Liver (tissue), 9 donors: ENCODE data around the gene PEMT. TPM values are rescaled to one million over a fixed set of nuclear protein-coding genes. Genes with fewer than 3 reads are reported as not detected.

Experiments
- DNase-seq: peaks from one replicate; pipeline ENCODE4 v3.0.0-alpha.2; 2017; ENCODE audit warnings: low spot score
- H3K27ac ChIP-seq, 2 donors: one replicate each; pipeline ENCODE4 v1.7.0; 2013; ENCODE audit warnings: inconsistent platforms in 2 of 2, low read length in 2 of 2, control low read depth in 1 of 2, low read depth in 1 of 2, mild to moderate bottlenecking in 1 of 2
- H3K27me3 ChIP-seq, 4 donors: one replicate each; pipeline versions ENCODE4 v1.6.1 to v1.7.0; 2013; ENCODE audit warnings: low read length in 3 of 4, inconsistent platforms in 1 of 4, mild to moderate bottlenecking in 1 of 4, moderate library complexity in 1 of 4; ENCODE audit not compliant: control insufficient read depth in 4 of 4, insufficient read depth in 4 of 4
- H3K36me3 ChIP-seq, 4 donors: one replicate each; pipeline versions ENCODE4 v1.6.1 to v1.7.0; 2013; ENCODE audit warnings: low read length in 3 of 4, mild to moderate bottlenecking in 3 of 4, low read depth in 1 of 4, moderate library complexity in 1 of 4; ENCODE audit not compliant: control insufficient read depth in 4 of 4, insufficient read depth in 3 of 4
- H3K4me1 ChIP-seq, 4 donors: one replicate each; pipeline versions ENCODE4 v1.6.1 to v1.7.0; 2013; ENCODE audit warnings: low read length in 3 of 4, mild to moderate bottlenecking in 3 of 4, moderate library complexity in 1 of 4; ENCODE audit not compliant: control insufficient read depth in 4 of 4, insufficient read depth in 4 of 4
- H3K4me3 ChIP-seq, 3 donors: one replicate each; pipeline versions ENCODE4 v1.6.1 to v1.7.0; 2013; ENCODE audit warnings: low read length in 3 of 3, control low read depth in 1 of 3, low read depth in 1 of 3, mild to moderate bottlenecking in 1 of 3
- H3K9ac ChIP-seq, 2 donors: one replicate each; pipeline ENCODE4 v1.7.0; 2013; ENCODE audit warnings: low read length in 2 of 2, mild to moderate bottlenecking in 2 of 2, moderate library complexity in 2 of 2, control low read depth in 1 of 2, low read depth in 1 of 2
- H3K9me3 ChIP-seq, 4 donors: one replicate each; pipeline versions ENCODE4 v1.6.1 to v1.7.0; 2013; ENCODE audit warnings: low read length in 3 of 4; ENCODE audit not compliant: control insufficient read depth in 4 of 4
- EGR1 ChIP-seq, 2 donors: IDR thresholded peaks; 2 replicates each; pipeline ENCODE4 v1.6.1; 2016 to 2018; ENCODE audit warnings: antibody characterized with exemption in 2 of 2, low read depth in 2 of 2
- FOXA1 ChIP-seq: IDR thresholded peaks from 2 replicates; pipeline ENCODE4 v1.6.1; 2016; ENCODE audit warnings: antibody characterized with exemption
- FOXA2 ChIP-seq: IDR thresholded peaks from 2 replicates; pipeline ENCODE4 v1.6.1; 2016; ENCODE audit warnings: antibody characterized with exemption
- GABPA ChIP-seq, 2 donors: IDR thresholded peaks in 1 of 2; conservative IDR thresholded peaks in 1 of 2; 2 replicates each; pipeline ENCODE4 v1.6.1; 2016; ENCODE audit warnings: antibody characterized with exemption in 2 of 2, mild to moderate bottlenecking in 1 of 2, moderate library complexity in 1 of 2
- HNF4A ChIP-seq, 2 donors: conservative IDR thresholded peaks; 2 replicates each; pipeline ENCODE4 v1.6.1; 2016; ENCODE audit warnings: antibody characterized with exemption in 2 of 2, mild to moderate bottlenecking in 2 of 2
- JUND ChIP-seq, 2 donors: IDR thresholded peaks; 2 replicates each; pipeline ENCODE4 v1.6.1; 2016; ENCODE audit warnings: antibody characterized with exemption in 2 of 2
- RXRA ChIP-seq, 2 donors: IDR thresholded peaks; 2 replicates each; pipeline ENCODE4 v1.6.1; 2017 to 2018; ENCODE audit warnings: antibody characterized with exemption in 2 of 2, mild to moderate bottlenecking in 1 of 2
- SP1 ChIP-seq: IDR thresholded peaks from 2 replicates; pipeline ENCODE4 v1.6.1; 2018; ENCODE audit warnings: antibody characterized with exemption, mild to moderate bottlenecking
- YY1 ChIP-seq: IDR thresholded peaks from 2 replicates; pipeline ENCODE4 v1.6.1; 2016; ENCODE audit warnings: antibody characterized with exemption, mild to moderate bottlenecking
- WGBS: extraction: QIAGEN DNeasy Blood & Tissue Kit; methylation state at CpG from one replicate; pipeline ENCODE4 v1.1.7; 2013; 5-methylcytosine and 5-hydroxymethylcytosine counted together
- polyA plus RNA-seq, 2 donors: library from polyadenylated mRNA; stranded (reverse) in 1 of 2; unstranded in 1 of 2; fragments of 200-250 nt in 1 of 2; fragments of >200 nt in 1 of 2; fragmentation: Nextera tagmentation in 1 of 2; extraction: Ambion mirVana in 1 of 2; gene quantifications; one replicate each; pipeline versions ENCODE4 v1.2.1 to v1.2.3, GENCODE V29; 2013 to 2015
- total RNA-seq, 2 donors: library from RNA; depleted of rRNA; stranded (reverse); fragments of >200 nt; gene quantifications; one replicate each; pipeline ENCODE4 v1.2.3, GENCODE V29; 2014
- TF ChIP-seq, protein P1 (sequence below): fragments of 150-350 bp; IDR thresholded peaks from 2 replicates; pipeline ENCODE4 v1.5.1; 2017; ENCODE audit warnings: improper control_type of control experiment, low read depth, low read length; ENCODE audit not compliant: missing input control
- TF ChIP-seq, protein P2 (sequence below): IDR thresholded peaks from 2 replicates; pipeline ENCODE4 v1.6.1; 2016; ENCODE audit warnings: antibody characterized with exemption
- TF ChIP-seq, protein P3 (sequence below): IDR thresholded peaks from 2 replicates; pipeline ENCODE4 v1.6.1; 2016; ENCODE audit warnings: antibody characterized with exemption
- TF ChIP-seq, protein P4 (sequence below): IDR thresholded peaks from 2 replicates; pipeline ENCODE4 v1.6.1; 2016; ENCODE audit warnings: antibody characterized with exemption
- donor health status: healthy.
- donor health status: healthy.
- donor health status: healthy.
- donor health status: healthy.
- donor health status: healthy.

PEMT gene
- total and polyA plus RNA-seq, 4 donors: 64.6 to 211 (median 184) TPM

DNA sequence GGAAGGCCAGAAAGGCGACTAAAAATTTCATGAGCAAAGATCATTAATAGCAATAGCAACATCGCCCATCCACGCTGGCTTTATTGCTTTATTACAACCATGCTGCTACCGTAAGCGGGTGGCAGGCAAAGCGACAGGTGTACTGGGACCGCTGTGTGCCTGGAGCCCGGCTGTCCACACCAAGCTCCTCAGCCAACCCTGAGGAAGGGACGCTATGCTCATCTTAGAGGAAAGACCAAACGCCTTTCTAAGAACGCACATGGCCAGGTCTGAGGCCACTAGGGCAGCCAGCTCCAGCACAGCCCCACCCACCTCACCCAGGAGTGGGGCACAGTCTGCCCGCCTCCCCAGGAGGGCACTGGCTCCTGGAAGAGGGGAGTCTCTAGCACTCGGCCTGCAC lies 28.0 kb downstream of the PEMT start:
- peak overlapping the region; percentile 85 to 96 for H3K27ac ChIP-seq
- peaks cover 34 to 92% (median 76%) of the 10 kb centered on the region in 4 donors for H3K4me1 ChIP-seq
- 82% methylated on average over 13 of the region's 13 CpGs for WGBS
- H3K4me3 ChIP-seq: no peak overlapping the region
- no peak overlapping the region for H3K9ac ChIP-seq
- no peaks in the 10 kb centered on the region for H3K9me3 ChIP-seq
- no peaks in the 10 kb centered on the region for H3K27me3 ChIP-seq
- H3K36me3 ChIP-seq: no peaks in the 10 kb centered on the region
- DNase-seq: no peak
- TF ChIP-seq, protein P1, sequence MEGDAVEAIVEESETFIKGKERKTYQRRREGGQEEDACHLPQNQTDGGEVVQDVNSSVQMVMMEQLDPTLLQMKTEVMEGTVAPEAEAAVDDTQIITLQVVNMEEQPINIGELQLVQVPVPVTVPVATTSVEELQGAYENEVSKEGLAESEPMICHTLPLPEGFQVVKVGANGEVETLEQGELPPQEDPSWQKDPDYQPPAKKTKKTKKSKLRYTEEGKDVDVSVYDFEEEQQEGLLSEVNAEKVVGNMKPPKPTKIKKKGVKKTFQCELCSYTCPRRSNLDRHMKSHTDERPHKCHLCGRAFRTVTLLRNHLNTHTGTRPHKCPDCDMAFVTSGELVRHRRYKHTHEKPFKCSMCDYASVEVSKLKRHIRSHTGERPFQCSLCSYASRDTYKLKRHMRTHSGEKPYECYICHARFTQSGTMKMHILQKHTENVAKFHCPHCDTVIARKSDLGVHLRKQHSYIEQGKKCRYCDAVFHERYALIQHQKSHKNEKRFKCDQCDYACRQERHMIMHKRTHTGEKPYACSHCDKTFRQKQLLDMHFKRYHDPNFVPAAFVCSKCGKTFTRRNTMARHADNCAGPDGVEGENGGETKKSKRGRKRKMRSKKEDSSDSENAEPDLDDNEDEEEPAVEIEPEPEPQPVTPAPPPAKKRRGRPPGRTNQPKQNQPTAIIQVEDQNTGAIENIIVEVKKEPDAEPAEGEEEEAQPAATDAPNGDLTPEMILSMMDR: no peak
- no peak for TF ChIP-seq EGR1 (IDR thresholded peaks at IDR 0.05; ENCODE audit: low read depth in 2 of 2)
- no peak for TF ChIP-seq HNF4A (conservative IDR thresholded peaks at IDR 0.05)
- TF ChIP-seq, protein P2, sequence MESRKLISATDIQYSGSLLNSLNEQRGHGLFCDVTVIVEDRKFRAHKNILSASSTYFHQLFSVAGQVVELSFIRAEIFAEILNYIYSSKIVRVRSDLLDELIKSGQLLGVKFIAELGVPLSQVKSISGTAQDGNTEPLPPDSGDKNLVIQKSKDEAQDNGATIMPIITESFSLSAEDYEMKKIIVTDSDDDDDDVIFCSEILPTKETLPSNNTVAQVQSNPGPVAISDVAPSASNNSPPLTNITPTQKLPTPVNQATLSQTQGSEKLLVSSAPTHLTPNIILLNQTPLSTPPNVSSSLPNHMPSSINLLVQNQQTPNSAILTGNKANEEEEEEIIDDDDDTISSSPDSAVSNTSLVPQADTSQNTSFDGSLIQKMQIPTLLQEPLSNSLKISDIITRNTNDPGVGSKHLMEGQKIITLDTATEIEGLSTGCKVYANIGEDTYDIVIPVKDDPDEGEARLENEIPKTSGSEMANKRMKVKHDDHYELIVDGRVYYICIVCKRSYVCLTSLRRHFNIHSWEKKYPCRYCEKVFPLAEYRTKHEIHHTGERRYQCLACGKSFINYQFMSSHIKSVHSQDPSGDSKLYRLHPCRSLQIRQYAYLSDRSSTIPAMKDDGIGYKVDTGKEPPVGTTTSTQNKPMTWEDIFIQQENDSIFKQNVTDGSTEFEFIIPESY: no peak
- TF ChIP-seq, protein P3, sequence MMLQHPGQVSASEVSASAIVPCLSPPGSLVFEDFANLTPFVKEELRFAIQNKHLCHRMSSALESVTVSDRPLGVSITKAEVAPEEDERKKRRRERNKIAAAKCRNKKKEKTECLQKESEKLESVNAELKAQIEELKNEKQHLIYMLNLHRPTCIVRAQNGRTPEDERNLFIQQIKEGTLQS: no peak
- TF ChIP-seq RXRA (IDR thresholded peaks at IDR 0.05): no peak
- TF ChIP-seq FOXA1: no peak

DNA sequence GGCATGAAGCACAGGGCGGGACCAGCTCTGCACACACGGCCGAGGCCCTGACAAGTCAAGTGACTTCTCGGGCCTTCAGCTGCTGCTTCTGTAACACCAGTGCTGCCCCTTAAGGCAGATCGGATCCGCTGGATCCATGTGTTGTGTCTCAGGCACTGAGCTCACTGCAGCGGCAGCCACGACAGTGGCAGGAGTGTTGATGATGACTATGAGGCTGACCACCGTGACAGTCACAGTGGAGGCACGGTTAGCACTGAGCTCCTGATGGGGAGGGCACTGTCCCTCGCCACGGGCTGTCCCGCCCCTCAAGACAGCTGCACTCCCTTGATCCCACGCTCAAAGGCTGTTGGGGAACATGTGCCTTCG lies 29.4 kb downstream of the PEMT start:
- DNase-seq: no peak
- Histone ChIP-seq H3K9me3 (no peaks in the 10 kb centered on the region), H3K27ac (peak overlapping the region; percentile 85 to 96), H3K36me3 (no peaks in the 10 kb centered on the region), H3K27me3 (no peaks in the 10 kb centered on the region), H3K9ac (peak overlapping the region; percentile 55 to 71), H3K4me3 (no peak overlapping the region), H3K4me1 (peaks cover 27 to 78% (median 63%) of the 10 kb centered on the region in 4 donors)
- TF ChIP-seq FOXA1: no peak
- no peak for TF ChIP-seq SP1
- no peak for TF ChIP-seq JUND (IDR thresholded peaks at IDR 0.05)
- TF ChIP-seq, protein P1: no peak
- TF ChIP-seq RXRA (IDR thresholded peaks at IDR 0.05): no peak
- 73% methylated on average over 15 of the region's 15 CpGs for WGBS

DNA sequence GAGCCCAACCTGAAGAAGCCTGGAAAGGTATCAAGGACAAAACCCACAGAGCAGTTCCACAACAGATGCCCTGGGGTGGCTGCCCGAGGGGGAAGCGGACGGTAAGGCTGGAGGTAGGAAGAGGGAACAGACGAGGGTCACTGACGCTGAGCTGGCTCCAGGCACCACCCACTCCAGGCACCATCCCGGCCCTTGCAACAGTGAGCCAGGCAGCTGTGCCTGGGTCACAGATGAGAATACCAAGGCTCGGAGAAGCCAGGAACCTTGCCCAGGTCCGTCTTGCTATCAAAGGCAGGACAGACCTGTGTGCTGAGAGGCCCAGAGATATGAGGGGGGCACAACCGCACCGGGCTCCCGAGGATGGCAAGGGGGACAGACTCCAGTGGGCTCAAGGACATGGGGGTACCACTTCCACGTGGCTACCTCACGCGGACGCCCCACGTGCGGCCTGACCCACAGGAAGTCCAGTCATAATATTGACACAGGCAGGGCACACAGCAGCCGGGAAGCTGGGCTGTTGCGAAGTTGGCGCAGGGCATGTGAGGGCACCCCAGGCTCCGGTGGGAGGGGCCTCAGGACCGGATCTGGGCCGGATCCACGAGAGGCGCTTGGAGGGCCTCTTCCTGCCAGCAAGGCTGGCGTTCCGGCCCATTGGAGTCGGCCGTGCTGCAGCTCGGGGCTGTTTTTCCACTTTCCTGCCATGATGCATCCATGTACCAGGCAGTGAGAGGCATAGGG lies 29.9 kb downstream of the PEMT start:
- peaks cover 22 to 73% (median 58%) of the 10 kb centered on the region in 4 donors for H3K4me1 ChIP-seq
- DNase-seq: no peak
- H3K27me3 ChIP-seq: no peaks in the 10 kb centered on the region
- 34% methylated on average over 30 of the region's 30 CpGs for WGBS
- H3K27ac ChIP-seq: peak overlapping the region; percentile 85 to 96
- H3K4me3 ChIP-seq: no peak overlapping the region
- H3K9ac ChIP-seq: peak overlapping the region; percentile 70 to 71
- no peaks in the 10 kb centered on the region for H3K36me3 ChIP-seq
- no peaks in the 10 kb centered on the region for H3K9me3 ChIP-seq
- TF ChIP-seq YY1 (peak; percentile 80), HNF4A (conservative IDR thresholded peaks at IDR 0.05) (peak; percentile 73 to 82), EGR1 (IDR thresholded peaks at IDR 0.05; ENCODE audit: low read depth in 2 of 2) (peak in 1 of 2 donors; percentile 92), GABPA (IDR thresholded peaks at IDR 0.05 in 1 of 2, conservative IDR thresholded peaks at IDR 0.05 in 1 of 2) (peak in 1 of 2 donors; percentile 79), FOXA2 (peak; percentile 83)
- TF ChIP-seq, protein P1: no peak
- TF ChIP-seq, protein P4, sequence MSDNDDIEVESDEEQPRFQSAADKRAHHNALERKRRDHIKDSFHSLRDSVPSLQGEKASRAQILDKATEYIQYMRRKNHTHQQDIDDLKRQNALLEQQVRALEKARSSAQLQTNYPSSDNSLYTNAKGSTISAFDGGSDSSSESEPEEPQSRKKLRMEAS: peak; percentile 98
- TF ChIP-seq, protein P3: peak; percentile 43
